Suprapubic skin (tissue), 4 donors: ENCODE results near the gene FAM200C. TPM values are rescaled to one million over a fixed set of nuclear protein-coding genes. Genes with fewer than 3 reads are reported as not detected.
A peak's percentile ranks its signal among the peaks of the same experiment; 100 is the strongest.

ENCODE experiments used
- DNase-seq, 2 donors: peaks; one replicate each; pipeline ENCODE4 v3.0.0-alpha.2; 2019; ENCODE audit warnings: low spot score in 2 of 2
- H3K27ac ChIP-seq: fragments of 200-600 bp; sonication (generic); one replicate; pipeline ENCODE4 v1.5.1; 2019
- H3K27me3 ChIP-seq: fragments of 200-600 bp; sonication (generic); one replicate; pipeline ENCODE4 v1.5.1; 2019
- H3K36me3 ChIP-seq: fragments of 200-600 bp; sonication (generic); one replicate; pipeline ENCODE4 v1.5.1; 2019
- H3K4me1 ChIP-seq: fragments of 200-600 bp; sonication (generic); one replicate; pipeline ENCODE4 v1.5.1; 2019
- H3K4me3 ChIP-seq: fragments of 200-600 bp; sonication (generic); one replicate; pipeline ENCODE4 v1.5.1; 2019; ENCODE audit warnings: mild to moderate bottlenecking
- H3K9me3 ChIP-seq: fragments of 200-600 bp; sonication (generic); one replicate; pipeline ENCODE4 v1.5.1; 2019
- EP300 ChIP-seq: sonication (generic); formaldehyde crosslinking; IDR thresholded peaks from one replicate; pipeline ENCODE4 v1.6.1; 2017; ENCODE audit warnings: antibody characterized with exemption
- POLR2A ChIP-seq, 2 donors: fragments of 450-650 bp; IDR thresholded peaks; one replicate each; pipeline ENCODE4 v1.6.1; 2017; ENCODE audit warnings: antibody characterized with exemption in 2 of 2, mild to moderate bottlenecking in 2 of 2, moderate library complexity in 2 of 2
- POLR2AphosphoS5 ChIP-seq, 3 donors: sonication (generic); formaldehyde crosslinking; IDR thresholded peaks; one replicate each; pipeline ENCODE4 v1.6.1; 2017; ENCODE audit warnings: antibody characterized with exemption in 3 of 3
- WGBS: methylation state at CpG from one replicate; pipeline ENCODE4 v1.1.5; 2018; 5-methylcytosine and 5-hydroxymethylcytosine counted together
- total RNA-seq, 4 donors: library from RNA; depleted of rRNA; stranded (reverse); fragments of >200 nt; gene quantifications; one replicate each; pipeline ENCODE4 v1.1.0, GENCODE V29; 2016
- TF ChIP-seq, protein P1 (sequence below), 2 donors: fragments of 200-600 bp in 1 of 2; fragments of 450-650 bp in 1 of 2; sonication (generic) in 1 of 2; IDR thresholded peaks; one replicate each; pipeline ENCODE4 v1.5.1; 2016 to 2019; ENCODE audit warnings: antibody characterized with exemption in 2 of 2, mild to moderate bottlenecking in 1 of 2, moderate library complexity in 1 of 2

The FAM200C gene
- total RNA-seq, 4 donors from 2014 or later, result 0.57 to 3.9 (median 1.2) TPM

DNA sequence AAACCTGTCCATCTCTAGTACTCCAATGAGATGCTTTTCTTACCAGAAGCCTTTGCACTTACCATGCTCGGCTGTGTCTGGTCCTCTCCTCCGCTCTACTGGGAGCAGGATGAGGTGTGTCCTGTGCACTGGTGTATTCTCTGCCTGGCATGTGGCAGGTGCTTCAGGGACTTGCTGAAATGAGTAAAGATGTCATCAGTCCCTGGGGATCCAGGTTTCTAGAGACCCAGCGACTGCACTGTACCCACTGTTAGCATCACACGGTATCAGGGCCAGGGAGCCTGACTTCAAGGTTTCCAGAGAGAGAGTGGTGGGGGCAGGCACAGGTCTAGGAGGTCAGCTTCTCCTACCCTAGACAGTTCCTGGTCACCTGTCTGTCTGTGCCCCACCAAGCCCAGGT lies 32.3 kb upstream of the FAM200C start:
- DNase-seq, result no peak
- 97% methylated on average over 4 of the region's 4 CpGs for WGBS
- H3K27ac ChIP-seq, result no peak overlapping the region
- H3K9me3 ChIP-seq, result no peaks in the 10 kb centered on the region
- no peaks in the 10 kb centered on the region for H3K27me3 ChIP-seq
- H3K4me1 ChIP-seq, result peaks cover 4% of the 10 kb centered on the region
- H3K4me3 ChIP-seq, result no peak overlapping the region
- TF ChIP-seq EP300, result no peak
- TF ChIP-seq POLR2A (IDR thresholded peaks at IDR 0.05), result no peak
- TF ChIP-seq, protein P1, sequence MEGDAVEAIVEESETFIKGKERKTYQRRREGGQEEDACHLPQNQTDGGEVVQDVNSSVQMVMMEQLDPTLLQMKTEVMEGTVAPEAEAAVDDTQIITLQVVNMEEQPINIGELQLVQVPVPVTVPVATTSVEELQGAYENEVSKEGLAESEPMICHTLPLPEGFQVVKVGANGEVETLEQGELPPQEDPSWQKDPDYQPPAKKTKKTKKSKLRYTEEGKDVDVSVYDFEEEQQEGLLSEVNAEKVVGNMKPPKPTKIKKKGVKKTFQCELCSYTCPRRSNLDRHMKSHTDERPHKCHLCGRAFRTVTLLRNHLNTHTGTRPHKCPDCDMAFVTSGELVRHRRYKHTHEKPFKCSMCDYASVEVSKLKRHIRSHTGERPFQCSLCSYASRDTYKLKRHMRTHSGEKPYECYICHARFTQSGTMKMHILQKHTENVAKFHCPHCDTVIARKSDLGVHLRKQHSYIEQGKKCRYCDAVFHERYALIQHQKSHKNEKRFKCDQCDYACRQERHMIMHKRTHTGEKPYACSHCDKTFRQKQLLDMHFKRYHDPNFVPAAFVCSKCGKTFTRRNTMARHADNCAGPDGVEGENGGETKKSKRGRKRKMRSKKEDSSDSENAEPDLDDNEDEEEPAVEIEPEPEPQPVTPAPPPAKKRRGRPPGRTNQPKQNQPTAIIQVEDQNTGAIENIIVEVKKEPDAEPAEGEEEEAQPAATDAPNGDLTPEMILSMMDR (IDR thresholded peaks at IDR 0.05), result no peak
- no peak for TF ChIP-seq POLR2AphosphoS5 (IDR thresholded peaks at IDR 0.05)
- H3K36me3 ChIP-seq, result no peaks in the 10 kb centered on the region

DNA sequence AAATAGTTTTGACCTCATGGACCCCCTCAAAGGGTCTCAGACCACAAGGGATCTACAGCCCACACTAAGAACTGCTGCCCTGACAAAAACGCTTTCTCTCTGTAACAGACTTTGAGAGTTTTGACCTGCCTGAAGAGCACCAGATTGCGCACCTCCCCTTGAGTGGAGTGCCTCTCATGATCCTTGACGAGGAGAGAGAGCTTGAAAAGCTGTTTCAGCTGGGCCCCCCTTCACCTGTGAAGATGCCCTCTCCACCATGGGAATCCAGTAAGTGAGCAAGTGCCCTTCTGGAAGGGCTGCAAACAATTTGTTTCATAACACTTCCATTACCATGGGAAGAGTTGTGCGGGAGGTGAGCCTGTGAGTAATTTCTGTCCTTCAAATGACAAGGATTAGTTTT lies 27.8 kb upstream of the FAM200C start:
- Histone ChIP-seq H3K9me3 (no peaks in the 10 kb centered on the region), H3K27ac (no peak overlapping the region), H3K36me3 (no peaks in the 10 kb centered on the region), H3K4me1 (peaks cover 11% of the 10 kb centered on the region), H3K27me3 (no peaks in the 10 kb centered on the region), H3K4me3 (no peak overlapping the region)
- no peak for DNase-seq
- TF ChIP-seq POLR2A (IDR thresholded peaks at IDR 0.05) (no peak), EP300 (no peak)
- TF ChIP-seq, protein P1 (IDR thresholded peaks at IDR 0.05), result no peak
- 98% methylated on average over 4 of the region's 4 CpGs for WGBS

DNA sequence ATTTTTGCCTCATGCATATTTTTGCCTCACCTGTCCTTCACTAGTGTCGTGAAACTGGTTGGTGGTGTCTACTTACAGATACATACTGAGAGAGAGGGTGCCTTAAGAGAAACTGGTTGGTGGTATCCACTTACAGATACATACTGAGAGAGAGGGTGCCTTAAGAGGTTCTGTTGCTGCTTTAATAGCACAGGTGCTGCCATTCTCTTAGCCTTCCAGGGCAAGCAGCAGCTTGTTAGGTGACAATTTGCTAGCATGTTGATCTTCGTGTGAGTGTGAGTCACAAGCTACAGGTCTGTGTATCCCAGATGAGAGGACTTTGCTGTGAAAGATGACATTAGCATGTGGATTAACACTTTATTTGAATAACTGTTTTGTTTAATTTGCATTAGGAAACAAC lies 23.2 kb upstream of the FAM200C start:
- H3K27me3 ChIP-seq, result no peaks in the 10 kb centered on the region
- WGBS, result 39% methylated on average over 2 of the region's 2 CpGs
- H3K4me3 ChIP-seq, result peak overlapping the region; percentile 72
- H3K27ac ChIP-seq, result peak overlapping the region; percentile 87
- peaks cover 36% of the 10 kb centered on the region for H3K4me1 ChIP-seq
- no peaks in the 10 kb centered on the region for H3K9me3 ChIP-seq
- H3K36me3 ChIP-seq, result no peaks in the 10 kb centered on the region
- DNase-seq, result no peak
- no peak for TF ChIP-seq EP300
- no peak for TF ChIP-seq POLR2A (IDR thresholded peaks at IDR 0.05)
- no peak for TF ChIP-seq POLR2AphosphoS5 (IDR thresholded peaks at IDR 0.05)

DNA sequence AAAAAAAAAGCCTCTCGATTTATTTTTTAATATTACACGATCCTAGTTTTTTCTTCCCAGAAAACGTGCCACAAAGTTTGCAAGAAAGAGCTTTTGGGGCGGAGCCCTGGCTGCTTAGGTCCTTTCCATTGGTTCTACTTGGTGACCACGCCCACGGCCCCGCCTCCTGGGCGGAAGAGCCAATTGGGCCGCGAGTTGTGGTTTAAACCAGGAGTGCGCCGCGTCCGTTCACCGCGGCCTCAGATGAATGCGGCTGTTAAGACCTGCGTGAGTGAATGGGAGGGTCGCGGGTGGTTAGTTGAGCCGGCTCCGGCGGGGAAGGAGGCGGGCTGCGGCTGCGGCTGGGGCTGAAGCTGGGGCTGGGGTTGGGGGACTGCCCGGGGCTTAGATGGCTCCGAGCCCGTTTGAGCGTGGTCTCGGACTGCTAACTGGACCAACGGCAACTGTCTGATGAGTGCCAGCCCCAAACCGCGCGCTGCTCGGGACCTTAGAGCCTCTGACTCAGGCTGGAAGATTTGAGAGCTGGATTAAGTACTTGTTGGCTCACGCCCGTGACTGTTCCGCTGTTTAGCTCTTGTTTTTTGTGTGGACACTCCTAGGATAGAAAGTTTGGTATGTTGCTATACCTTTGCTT lies 21.9 kb upstream of the FAM200C start, which contains the start of gene PTTG1:
Gene PTTG1 (plus strand): TSS at position 231 of the 634 bp plus-strand sequence. CDS start 458 bp downstream, outside the sequence.
- Histone ChIP-seq H3K4me1 (peaks cover 50% of the 10 kb centered on the region), H3K27ac (peak within 1 kb of the TSS; percentile 87), H3K9me3 (no peaks in the 10 kb centered on the region), H3K4me3 (peak within 1 kb of the TSS; percentile 72), H3K36me3 (no peaks in the 10 kb centered on the region), H3K27me3 (no peaks in the 10 kb centered on the region)
- peak; percentile 96 to 98 for DNase-seq
- 1% methylated on average over 29 of the region's 39 CpGs for WGBS
- TF ChIP-seq POLR2A (IDR thresholded peaks at IDR 0.05), result no peak
- TF ChIP-seq, protein P1 (IDR thresholded peaks at IDR 0.05), result no peak
- TF ChIP-seq POLR2AphosphoS5 (IDR thresholded peaks at IDR 0.05), result no peak
- no peak for TF ChIP-seq EP300

- Histone ChIP-seq H3K9me3 (no peaks in the 10 kb centered on the region), H3K4me3 (no peak overlapping the region), H3K27me3 (no peaks in the 10 kb centered on the region), H3K27ac (no peak overlapping the region), H3K4me1 (peaks cover 59% of the 10 kb centered on the region), H3K36me3 (peaks cover 5% of the 10 kb centered on the region)
- DNase-seq, result no peak
- TF ChIP-seq EP300 (no peak), POLR2A (IDR thresholded peaks at IDR 0.05) (no peak), POLR2AphosphoS5 (IDR thresholded peaks at IDR 0.05) (no peak)
- TF ChIP-seq, protein P1 (IDR thresholded peaks at IDR 0.05), result no peak
Observed at GRCh38 chr5:160420331-160420610, 20.4 kb upstream of the FAM200C start.
